ENCODE results near the gene DUS1L. TPM values are rescaled to one million over a fixed set of nuclear protein-coding genes. Genes with fewer than 3 reads are reported as not detected.

DUS1L gene
- total and polyA plus RNA-seq, 4 donors: 40.0 to 179 (median 100.0) TPM

DNA sequence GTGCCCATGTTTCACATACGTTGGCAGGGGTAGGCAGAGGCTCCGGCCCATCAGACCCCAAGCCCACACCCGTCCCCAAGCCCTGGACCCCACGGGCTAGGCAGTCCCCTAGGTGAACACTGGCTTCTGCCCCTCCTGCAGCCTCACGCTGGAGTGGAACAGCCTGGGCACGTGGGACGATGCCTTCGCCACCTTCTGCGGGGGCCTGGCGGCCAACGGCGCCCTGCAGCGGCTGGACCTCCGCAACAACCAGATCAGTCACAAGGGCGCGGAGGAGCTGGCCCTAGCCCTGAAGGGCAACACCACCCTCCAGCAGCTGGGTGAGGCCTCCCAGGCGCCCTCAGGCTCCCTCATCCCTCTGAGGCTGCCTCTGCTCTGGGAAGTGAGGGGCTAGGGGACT, 40.7 kb downstream of the DUS1L start:
- TF ChIP-seq, protein P1, sequence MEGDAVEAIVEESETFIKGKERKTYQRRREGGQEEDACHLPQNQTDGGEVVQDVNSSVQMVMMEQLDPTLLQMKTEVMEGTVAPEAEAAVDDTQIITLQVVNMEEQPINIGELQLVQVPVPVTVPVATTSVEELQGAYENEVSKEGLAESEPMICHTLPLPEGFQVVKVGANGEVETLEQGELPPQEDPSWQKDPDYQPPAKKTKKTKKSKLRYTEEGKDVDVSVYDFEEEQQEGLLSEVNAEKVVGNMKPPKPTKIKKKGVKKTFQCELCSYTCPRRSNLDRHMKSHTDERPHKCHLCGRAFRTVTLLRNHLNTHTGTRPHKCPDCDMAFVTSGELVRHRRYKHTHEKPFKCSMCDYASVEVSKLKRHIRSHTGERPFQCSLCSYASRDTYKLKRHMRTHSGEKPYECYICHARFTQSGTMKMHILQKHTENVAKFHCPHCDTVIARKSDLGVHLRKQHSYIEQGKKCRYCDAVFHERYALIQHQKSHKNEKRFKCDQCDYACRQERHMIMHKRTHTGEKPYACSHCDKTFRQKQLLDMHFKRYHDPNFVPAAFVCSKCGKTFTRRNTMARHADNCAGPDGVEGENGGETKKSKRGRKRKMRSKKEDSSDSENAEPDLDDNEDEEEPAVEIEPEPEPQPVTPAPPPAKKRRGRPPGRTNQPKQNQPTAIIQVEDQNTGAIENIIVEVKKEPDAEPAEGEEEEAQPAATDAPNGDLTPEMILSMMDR (IDR thresholded peaks at IDR 0.05; ENCODE audit: control extremely low read depth, extremely low read depth): no peak
- Histone ChIP-seq H3K36me3 (ENCODE audit: control insufficient read depth in 4 of 4, insufficient read depth in 4 of 4, low read length in 4 of 4) (peaks cover 0 to 3% (median 0%) of the 10 kb centered on the region in 4 donors), H3K27ac (ENCODE audit: low read depth in 1 of 2, low read length in 1 of 2) (no peak overlapping the region), H3K9me3 (ENCODE audit: control insufficient read depth in 4 of 4, insufficient read depth in 3 of 4, low read length in 3 of 4) (no peaks in the 10 kb centered on the region), H3K27me3 (ENCODE audit: control insufficient read depth in 3 of 3, insufficient read depth in 3 of 3, low read length in 2 of 3) (no peaks in the 10 kb centered on the region), H3K9ac (ENCODE audit: insufficient read depth in 1 of 2, low read length in 2 of 2) (no peak overlapping the region), H3K4me3 (no peak overlapping the region), H3K4me1 (ENCODE audit: control insufficient read depth in 5 of 5, insufficient read depth in 5 of 5, low read length in 5 of 5) (peaks cover 0 to 25% (median 12%) of the 10 kb centered on the region in 5 donors)
- ATAC-seq (ENCODE audit: insufficient read depth, low FRiP score): no peak
- no peak for DNase-seq
- WGBS, 2 donors: 95 to 96% methylated on average over 17 of the region's 17 CpGs

DNA sequence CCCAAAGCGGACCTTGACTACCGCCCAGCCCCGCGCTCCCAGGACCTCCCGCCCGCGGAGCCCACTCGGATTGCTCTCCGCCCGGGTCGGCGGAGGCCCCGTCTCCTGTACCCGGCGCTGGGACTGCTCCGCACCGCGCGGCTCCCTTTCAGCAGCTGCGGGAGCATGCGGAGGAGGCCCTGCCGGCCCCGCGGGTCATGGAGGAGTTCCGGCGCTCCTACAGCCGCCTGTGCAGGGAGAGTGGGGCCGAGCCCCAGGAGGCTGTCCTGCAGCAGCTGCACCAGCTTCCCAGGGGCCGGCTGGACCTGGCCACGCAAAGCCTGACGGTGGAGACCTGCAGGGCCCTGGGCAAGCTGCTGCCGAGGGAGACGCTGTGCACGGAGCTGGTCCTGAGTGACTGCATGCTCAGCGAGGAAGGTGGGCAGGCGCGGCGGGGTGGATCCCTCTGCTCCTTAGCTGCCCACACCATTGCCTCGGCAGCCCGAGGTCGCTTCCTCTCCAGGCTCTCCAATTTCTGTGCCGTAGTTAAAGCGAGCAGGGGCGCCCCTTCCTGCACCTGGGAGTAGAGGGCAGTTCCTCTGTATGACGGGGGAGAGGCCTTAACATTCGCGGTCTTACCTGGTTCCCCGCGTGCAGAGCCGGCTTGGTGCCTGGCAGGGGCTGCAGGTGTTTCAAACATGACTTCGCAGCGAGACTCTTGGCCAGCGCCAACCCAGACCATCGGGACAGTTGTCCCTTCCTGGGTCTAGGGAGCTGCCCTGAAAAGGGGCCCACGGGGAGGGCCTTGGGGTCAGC, 42.0 kb downstream of the DUS1L start:
- 6% methylated on average over 55 of the region's 55 CpGs for WGBS, 2 donors
- no peak for ATAC-seq (ENCODE audit: insufficient read depth, low FRiP score)
- Histone ChIP-seq H3K9ac (ENCODE audit: insufficient read depth in 1 of 2, low read length in 2 of 2) (no peak overlapping the region), H3K27ac (ENCODE audit: low read depth in 1 of 2, low read length in 1 of 2) (no peak overlapping the region), H3K36me3 (ENCODE audit: control insufficient read depth in 4 of 4, insufficient read depth in 4 of 4, low read length in 4 of 4) (peaks cover 0 to 3% (median under 1%) of the 10 kb centered on the region in 4 donors), H3K4me1 (ENCODE audit: control insufficient read depth in 5 of 5, insufficient read depth in 5 of 5, low read length in 5 of 5) (peaks cover 0 to 23% (median 12%) of the 10 kb centered on the region in 5 donors), H3K27me3 (ENCODE audit: control insufficient read depth in 3 of 3, insufficient read depth in 3 of 3, low read length in 2 of 3) (no peaks in the 10 kb centered on the region), H3K9me3 (ENCODE audit: control insufficient read depth in 4 of 4, insufficient read depth in 3 of 4, low read length in 3 of 4) (no peaks in the 10 kb centered on the region), H3K4me3 (peak overlapping the region; percentile 53)
- TF ChIP-seq, protein P1 (IDR thresholded peaks at IDR 0.05; ENCODE audit: control extremely low read depth, extremely low read depth): no peak
- DNase-seq: no peak

DNA sequence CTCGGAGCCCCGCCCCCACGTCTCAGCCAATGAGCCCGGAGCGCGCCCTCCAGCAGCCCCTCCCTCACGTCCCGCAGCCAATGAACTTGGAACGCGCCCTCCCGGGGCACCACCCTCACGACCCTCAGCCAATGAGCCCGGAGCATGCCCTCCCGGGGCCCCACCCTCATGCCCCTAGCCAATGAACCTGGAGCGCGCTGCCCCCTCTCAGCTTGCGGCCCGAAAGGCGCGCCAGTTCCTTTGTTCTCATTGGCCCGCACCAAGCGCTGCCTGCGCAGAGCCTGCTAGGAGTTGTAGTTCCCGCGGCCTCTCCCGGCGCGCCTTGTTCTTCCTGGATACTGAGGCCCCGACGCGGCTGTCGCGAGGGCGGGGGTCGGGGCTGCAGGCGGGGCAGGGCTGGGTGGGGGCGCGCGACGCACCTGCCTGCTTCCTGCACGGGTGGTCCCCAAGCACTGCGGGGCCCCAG, 42.6 kb downstream of the DUS1L start, which contains the start of gene LRRC45:
LRRC45 (plus strand) TSS at position 325 of the 466 bp plus-strand sequence. CDS start 339 bp downstream, outside the sequence.
- TF ChIP-seq, protein P1 (IDR thresholded peaks at IDR 0.05; ENCODE audit: control extremely low read depth, extremely low read depth): no peak
- DNase-seq: peak; percentile 100
- peak within 1 kb of the TSS; percentile 84 to 88 for H3K27ac ChIP-seq (ENCODE audit: low read depth in 1 of 2, low read length in 1 of 2)
- H3K4me1 ChIP-seq (ENCODE audit: control insufficient read depth in 5 of 5, insufficient read depth in 5 of 5, low read length in 5 of 5): peaks cover 0 to 23% (median 12%) of the 10 kb centered on the region in 5 donors
- peak within 1 kb of the TSS in 1 of 2 donors; percentile 51 for H3K9ac ChIP-seq (ENCODE audit: insufficient read depth in 1 of 2, low read length in 2 of 2)
- H3K36me3 ChIP-seq (ENCODE audit: control insufficient read depth in 4 of 4, insufficient read depth in 4 of 4, low read length in 4 of 4): peaks cover 0 to 6% (median 2%) of the 10 kb centered on the region in 4 donors
- no peaks in the 10 kb centered on the region for H3K27me3 ChIP-seq (ENCODE audit: control insufficient read depth in 3 of 3, insufficient read depth in 3 of 3, low read length in 2 of 3)
- H3K9me3 ChIP-seq (ENCODE audit: control insufficient read depth in 4 of 4, insufficient read depth in 3 of 4, low read length in 3 of 4): no peaks in the 10 kb centered on the region
- 0 to 1% methylated on average over 36 to 42 of the region's 42 CpGs for WGBS, 2 donors
- peak within 1 kb of the TSS; percentile 86 for H3K4me3 ChIP-seq
- ATAC-seq (ENCODE audit: insufficient read depth, low FRiP score): peak; percentile 97

Data from lung (tissue), 12 donors.